ENCODE results near the gene CFAP210. TPM values are rescaled to one million over a fixed set of nuclear protein-coding genes. Genes with fewer than 3 reads are reported as not detected.

The CFAP210 gene
- total RNA-seq, 1 experiment from 2014 or later = 0.94 TPM

DNA sequence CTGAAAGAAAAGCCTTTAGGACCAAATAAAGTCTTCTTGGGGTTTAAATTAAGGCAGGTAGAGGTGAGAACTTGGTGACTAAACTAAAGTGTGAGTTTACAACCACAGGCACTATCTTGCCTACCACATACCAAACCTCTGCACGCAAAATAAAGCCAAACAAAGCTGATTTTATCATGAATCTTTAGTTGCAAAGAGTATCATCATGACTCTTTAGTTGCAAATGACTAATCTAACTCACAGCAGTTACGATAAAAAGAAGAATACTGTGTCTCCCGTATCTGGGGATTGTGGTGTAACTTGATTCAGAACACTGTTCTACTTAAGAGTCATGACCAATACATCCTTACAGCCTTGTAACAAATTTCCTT, 11.2 kb downstream of the CFAP210 start:
- no peak overlapping the region for H3K14ac ChIP-seq (ENCODE audit: insufficient read depth, low read length)
- no peak overlapping the region for H3K9ac ChIP-seq (ENCODE audit: extremely low read depth, insufficient read length, low read length)
- no peak overlapping the region for H3K4me2 ChIP-seq (ENCODE audit: insufficient read depth, insufficient read length, low read length)
- WGBS (ENCODE audit: extremely low coverage, insufficient read length, low lambda C conversion rate) = no CpG with 5 or more reads among the region's 3 CpGs
- H3K23ac ChIP-seq (ENCODE audit: insufficient read length, low read depth, low read length) = no peak overlapping the region
- no peak overlapping the region for H2BK5ac ChIP-seq (ENCODE audit: insufficient read length, low read length)
- H3K79me2 ChIP-seq (ENCODE audit: insufficient read depth, low read length) = no peaks in the 10 kb centered on the region
- peaks cover 5% of the 10 kb centered on the region; the same call in 1 of the 2 replicates for H3K4me1 ChIP-seq (ENCODE audit: insufficient read depth, low read length)
- no peak overlapping the region for H2AK5ac ChIP-seq (ENCODE audit: insufficient read length, low read length)
- no peak overlapping the region for H3T11ph ChIP-seq (ENCODE audit: low read length)
- H2BK12ac ChIP-seq (ENCODE audit: insufficient read length, low read depth, low read length) = no peak overlapping the region
- no peaks in the 10 kb centered on the region for H3K79me1 ChIP-seq (ENCODE audit: insufficient read depth, low read depth, low read length, poor library complexity, severe bottlenecking)
- H3K27ac Mint-ChIP-seq = no peak overlapping the region
- H2AFZ ChIP-seq (ENCODE audit: low read length) = no peak overlapping the region
- H2BK120ac ChIP-seq (ENCODE audit: low read depth, low read length, poor library complexity, severe bottlenecking) = no peak overlapping the region
- no peak overlapping the region for H4K5ac ChIP-seq (ENCODE audit: insufficient read length, low read depth, low read length)
- peaks cover 13 to 21% of the 10 kb centered on the region in 2 experiments for H3K4me1 Mint-ChIP-seq
- no peaks in the 10 kb centered on the region for H3K9me3 ChIP-seq (ENCODE audit: control insufficient read depth, low read depth, low read length)
- no peak overlapping the region for H3K4ac ChIP-seq (ENCODE audit: low read depth, low read length)
- H2BK15ac ChIP-seq (ENCODE audit: low read depth, low read length) = no peak overlapping the region
- no peaks in the 10 kb centered on the region for H4K20me1 ChIP-seq (ENCODE audit: control insufficient read depth, insufficient read depth, insufficient read length)
- H3K9me3 Mint-ChIP-seq = peaks cover 2 to 13% of the 10 kb centered on the region in 2 experiments; a peak in 3 of 5 replicates
- no peak overlapping the region for H3K18ac ChIP-seq (ENCODE audit: insufficient read length, low read depth, low read length)
- peaks cover 1 to 3% (median 3%) of the 10 kb centered on the region in 3 experiments; a peak in 4 of 7 replicates for H3K36me3 Mint-ChIP-seq (ENCODE audit: insufficient read depth in 1 of 3, low read depth in 3 of 3)
- H4K91ac ChIP-seq (ENCODE audit: insufficient read length, low read depth, low read length) = no peak overlapping the region
- no peak for DNase-seq
- no peak overlapping the region for H3K27ac ChIP-seq (ENCODE audit: insufficient read length, low read depth, low read length)
- H3K23me2 ChIP-seq (ENCODE audit: insufficient read length, low read depth, low read length, poor library complexity, severe bottlenecking) = no peaks in the 10 kb centered on the region
- TF ChIP-seq, protein P1, sequence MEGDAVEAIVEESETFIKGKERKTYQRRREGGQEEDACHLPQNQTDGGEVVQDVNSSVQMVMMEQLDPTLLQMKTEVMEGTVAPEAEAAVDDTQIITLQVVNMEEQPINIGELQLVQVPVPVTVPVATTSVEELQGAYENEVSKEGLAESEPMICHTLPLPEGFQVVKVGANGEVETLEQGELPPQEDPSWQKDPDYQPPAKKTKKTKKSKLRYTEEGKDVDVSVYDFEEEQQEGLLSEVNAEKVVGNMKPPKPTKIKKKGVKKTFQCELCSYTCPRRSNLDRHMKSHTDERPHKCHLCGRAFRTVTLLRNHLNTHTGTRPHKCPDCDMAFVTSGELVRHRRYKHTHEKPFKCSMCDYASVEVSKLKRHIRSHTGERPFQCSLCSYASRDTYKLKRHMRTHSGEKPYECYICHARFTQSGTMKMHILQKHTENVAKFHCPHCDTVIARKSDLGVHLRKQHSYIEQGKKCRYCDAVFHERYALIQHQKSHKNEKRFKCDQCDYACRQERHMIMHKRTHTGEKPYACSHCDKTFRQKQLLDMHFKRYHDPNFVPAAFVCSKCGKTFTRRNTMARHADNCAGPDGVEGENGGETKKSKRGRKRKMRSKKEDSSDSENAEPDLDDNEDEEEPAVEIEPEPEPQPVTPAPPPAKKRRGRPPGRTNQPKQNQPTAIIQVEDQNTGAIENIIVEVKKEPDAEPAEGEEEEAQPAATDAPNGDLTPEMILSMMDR (conservative IDR thresholded peaks at IDR 0.05) = no peak
- peaks cover 3% of the 10 kb centered on the region; the same call in 1 of the 2 replicates for H3K27me3 Mint-ChIP-seq (ENCODE audit: low read depth)
- no peak overlapping the region for H4K8ac ChIP-seq (replicated peaks; ENCODE audit: insufficient read length, low read depth, low read length)
- H3K27me3 ChIP-seq (ENCODE audit: insufficient read depth, low read length) = no peaks in the 10 kb centered on the region
- H2BK20ac ChIP-seq (ENCODE audit: low read depth, low read length, poor library complexity, severe bottlenecking) = no peak overlapping the region
- no peak overlapping the region for H3K56ac ChIP-seq (ENCODE audit: insufficient read length, low read depth, low read length)
- H3K4me3 Mint-ChIP-seq = no peak overlapping the region

Measured in H9 (cell line).